Hepatocyte (in vitro differentiated cells): ENCODE results near the gene PLEKHJ1. TPM values are rescaled to one million over a fixed set of nuclear protein-coding genes. Genes with fewer than 3 reads are reported as not detected.

Source experiments
- DNase-seq: peaks from one replicate; pipeline ENCODE4 v3.0.0-alpha.2; 2016; ENCODE audit warnings: low spot score
- H2AFZ ChIP-seq: fragments of 200-600 bp; sonication (generic); 2 replicates; pipeline ENCODE4 v1.6.0; 2016; ENCODE audit warnings: antibody characterized with exemption, mild to moderate bottlenecking
- H3K27ac ChIP-seq: fragments of 200-600 bp; sonication (generic); 2 replicates; pipeline ENCODE4 v1.5.1; 2016; ENCODE audit warnings: mild to moderate bottlenecking
- H3K27me3 ChIP-seq: fragments of 200-600 bp; sonication (generic); 2 replicates; pipeline ENCODE4 v1.6.1; 2016
- H3K36me3 ChIP-seq: fragments of 200-600 bp; sonication (generic); replicated peaks from 2 replicates; pipeline ENCODE4 v1.5.1; 2016; ENCODE audit warnings: low read depth; ENCODE audit not compliant: insufficient read depth
- H3K4me1 ChIP-seq: fragments of 200-600 bp; sonication (generic); 2 replicates; pipeline ENCODE4 v1.5.1; 2016; ENCODE audit warnings: mild to moderate bottlenecking, moderate library complexity; ENCODE audit not compliant: insufficient read depth
- H3K4me2 ChIP-seq: fragments of 200-600 bp; sonication (generic); 2 replicates; pipeline ENCODE4 v1.6.0; 2016
- H3K4me3 ChIP-seq: fragments of 200-600 bp; sonication (generic); 2 replicates; pipeline ENCODE4 v1.5.1; 2016; ENCODE audit warnings: mild to moderate bottlenecking
- H3K79me2 ChIP-seq: fragments of 200-600 bp; sonication (generic); 2 replicates; pipeline ENCODE4 v1.6.0; 2017; ENCODE audit warnings: mild to moderate bottlenecking
- H3K9me2 ChIP-seq: fragments of 200-600 bp; sonication (generic); replicated peaks from 2 replicates; pipeline ENCODE4 v1.6.0; 2017; ENCODE audit warnings: mild to moderate bottlenecking; ENCODE audit not compliant: insufficient read depth
- H3K9me3 ChIP-seq: fragments of 200-600 bp; sonication (generic); 2 replicates; pipeline ENCODE4 v1.5.1; 2016; ENCODE audit warnings: low read depth, mild to moderate bottlenecking
- H4K20me1 ChIP-seq: fragments of 200-600 bp; sonication (generic); 2 replicates; pipeline ENCODE4 v1.6.0; 2016; ENCODE audit warnings: mild to moderate bottlenecking; ENCODE audit not compliant: insufficient read depth, poor library complexity, severe bottlenecking
- EZH2 ChIP-seq: fragments of 200-600 bp; sonication (generic); IDR thresholded peaks from 2 replicates; pipeline ENCODE4 v1.6.1; 2016; ENCODE audit warnings: antibody characterized with exemption, mild to moderate bottlenecking, borderline replicate concordance
- EZH2phosphoT487 ChIP-seq: fragments of 200-600 bp; sonication (generic); IDR thresholded peaks from one replicate; pipeline ENCODE4 v1.6.1; 2018; ENCODE audit warnings: antibody characterized with exemption, mild to moderate bottlenecking, low read depth, moderate library complexity; ENCODE audit not compliant: unreplicated experiment, severe bottlenecking
- WGBS: methylation state at CpG from one replicate; pipeline ENCODE4 v1.1.6; 2016; ENCODE audit warnings: low lambda C conversion rate; ENCODE audit errors: missing lambda C conversion rate; 5-methylcytosine and 5-hydroxymethylcytosine counted together
- polyA plus RNA-seq: library from polyadenylated mRNA; unstranded; fragments of >200 nt; fragmentation: Nextera tagmentation; extraction: Ambion mirVana; gene quantifications from 2 replicates; pipeline ENCODE4 v1.2.1, GENCODE V29; 2016
- total RNA-seq: library from RNA; depleted of rRNA; stranded (reverse); fragments of >200 nt; gene quantifications from 2 replicates; pipeline ENCODE4 v1.2.3, GENCODE V29; 2014
- TF ChIP-seq, protein P1 (sequence below): fragments of 200-600 bp; sonication (generic); IDR thresholded peaks from 2 replicates; pipeline ENCODE4 v1.5.1; 2016; ENCODE audit warnings: antibody characterized with exemption, mild to moderate bottlenecking; ENCODE audit not compliant: poor library complexity

Gene PLEKHJ1
- total and polyA plus RNA-seq, 2 experiments from 2014 or later = 165 to 190 TPM

DNA sequence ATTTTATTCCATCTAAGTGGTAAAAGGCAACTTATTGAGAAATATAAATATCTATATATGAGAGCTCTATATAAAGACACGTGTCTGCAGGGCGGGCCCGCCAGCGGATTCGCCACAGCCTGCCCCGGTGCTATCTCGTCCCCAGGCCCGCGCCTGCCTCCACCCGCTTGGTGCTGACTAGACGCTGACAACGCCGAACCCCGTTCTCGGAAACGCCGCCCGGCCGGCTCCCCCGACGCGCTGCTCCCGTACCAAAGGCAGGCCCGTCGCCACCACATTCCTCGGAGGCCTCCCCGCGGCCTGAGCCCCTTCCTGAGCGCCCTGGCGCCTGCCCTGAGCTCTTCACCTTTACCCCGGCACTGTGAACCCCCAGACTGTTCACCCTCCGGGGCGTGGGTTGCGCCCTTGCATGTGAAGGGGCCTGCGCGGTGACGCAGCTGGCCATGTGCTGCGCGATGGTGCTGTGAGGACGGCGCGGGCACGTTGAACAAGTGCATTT, 6.0 kb downstream of the PLEKHJ1 start:
- Histone ChIP-seq H2AFZ (no peak overlapping the region), H3K79me2 (peaks cover 32% of the 10 kb centered on the region), H3K27me3 (no peaks in the 10 kb centered on the region), H4K20me1 (no peaks in the 10 kb centered on the region), H3K4me3 (no peak overlapping the region), H3K9me2 (no peaks in the 10 kb centered on the region), H3K4me1 (peaks cover 9% of the 10 kb centered on the region), H3K4me2 (no peak overlapping the region), H3K36me3 (no peaks in the 10 kb centered on the region), H3K9me3 (no peaks in the 10 kb centered on the region), H3K27ac (no peak overlapping the region)
- WGBS = 98% methylated on average over 37 of the region's 43 CpGs
- no peak for TF ChIP-seq EZH2phosphoT487
- TF ChIP-seq, protein P1, sequence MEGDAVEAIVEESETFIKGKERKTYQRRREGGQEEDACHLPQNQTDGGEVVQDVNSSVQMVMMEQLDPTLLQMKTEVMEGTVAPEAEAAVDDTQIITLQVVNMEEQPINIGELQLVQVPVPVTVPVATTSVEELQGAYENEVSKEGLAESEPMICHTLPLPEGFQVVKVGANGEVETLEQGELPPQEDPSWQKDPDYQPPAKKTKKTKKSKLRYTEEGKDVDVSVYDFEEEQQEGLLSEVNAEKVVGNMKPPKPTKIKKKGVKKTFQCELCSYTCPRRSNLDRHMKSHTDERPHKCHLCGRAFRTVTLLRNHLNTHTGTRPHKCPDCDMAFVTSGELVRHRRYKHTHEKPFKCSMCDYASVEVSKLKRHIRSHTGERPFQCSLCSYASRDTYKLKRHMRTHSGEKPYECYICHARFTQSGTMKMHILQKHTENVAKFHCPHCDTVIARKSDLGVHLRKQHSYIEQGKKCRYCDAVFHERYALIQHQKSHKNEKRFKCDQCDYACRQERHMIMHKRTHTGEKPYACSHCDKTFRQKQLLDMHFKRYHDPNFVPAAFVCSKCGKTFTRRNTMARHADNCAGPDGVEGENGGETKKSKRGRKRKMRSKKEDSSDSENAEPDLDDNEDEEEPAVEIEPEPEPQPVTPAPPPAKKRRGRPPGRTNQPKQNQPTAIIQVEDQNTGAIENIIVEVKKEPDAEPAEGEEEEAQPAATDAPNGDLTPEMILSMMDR = no peak
- no peak for TF ChIP-seq EZH2
- DNase-seq = no peak

DNA sequence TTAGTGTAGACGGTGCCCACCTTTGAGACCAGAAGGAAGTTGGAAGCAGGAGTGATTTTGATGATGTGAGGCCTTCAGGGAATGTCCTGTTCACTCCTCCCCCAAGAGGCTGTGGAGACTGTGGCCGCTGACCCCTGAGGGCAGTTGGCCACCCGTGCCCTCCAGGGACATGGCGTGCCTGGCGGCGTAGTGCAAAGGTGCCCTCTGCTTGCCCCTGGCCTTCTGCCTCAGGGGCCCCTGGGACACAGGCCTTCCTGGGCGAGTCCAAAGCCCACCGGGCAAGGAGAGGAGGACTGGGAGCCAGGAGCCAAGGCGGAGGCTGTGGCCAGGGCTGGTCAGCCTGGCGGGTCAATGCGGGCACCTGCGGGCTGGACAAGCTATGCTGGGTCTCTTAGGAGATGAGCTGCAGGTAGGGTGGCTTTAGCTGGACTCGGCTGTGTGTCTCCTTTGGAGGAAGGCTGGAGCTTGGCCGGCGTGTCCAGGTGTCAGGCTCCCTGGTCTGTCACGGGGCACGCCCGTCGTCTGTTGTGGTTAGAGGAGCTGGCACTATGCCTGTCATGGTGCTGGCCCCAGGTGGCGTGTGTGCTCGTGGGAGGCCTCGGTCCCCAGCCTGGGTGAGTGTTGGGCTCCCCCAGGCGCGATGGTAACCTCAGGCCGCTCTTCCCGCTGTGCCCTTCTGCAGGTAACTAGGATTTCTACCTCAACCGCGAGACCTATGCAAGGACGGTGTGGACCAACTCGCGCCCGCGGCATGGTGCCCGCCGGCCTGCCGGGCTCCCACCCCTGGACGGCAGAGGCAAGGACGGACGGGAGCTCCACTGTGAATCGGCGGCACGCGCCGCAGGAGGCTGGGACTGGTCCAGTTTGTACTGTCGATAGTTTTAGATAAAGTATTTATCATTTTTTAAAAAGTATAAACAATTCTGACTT, 6.8 kb downstream of the PLEKHJ1 start:
- Histone ChIP-seq H3K36me3 (no peaks in the 10 kb centered on the region), H3K27ac (no peak overlapping the region), H3K27me3 (no peaks in the 10 kb centered on the region), H3K4me1 (peaks cover 2% of the 10 kb centered on the region), H3K9me3 (no peaks in the 10 kb centered on the region), H3K9me2 (no peaks in the 10 kb centered on the region), H4K20me1 (no peaks in the 10 kb centered on the region), H3K79me2 (peaks cover 25% of the 10 kb centered on the region), H3K4me2 (no peak overlapping the region), H3K4me3 (no peak overlapping the region), H2AFZ (no peak overlapping the region)
- no peak for DNase-seq
- TF ChIP-seq EZH2 = no peak
- no peak for TF ChIP-seq EZH2phosphoT487
- TF ChIP-seq, protein P1 = no peak
- 96% methylated on average over 45 of the region's 45 CpGs for WGBS

DNA sequence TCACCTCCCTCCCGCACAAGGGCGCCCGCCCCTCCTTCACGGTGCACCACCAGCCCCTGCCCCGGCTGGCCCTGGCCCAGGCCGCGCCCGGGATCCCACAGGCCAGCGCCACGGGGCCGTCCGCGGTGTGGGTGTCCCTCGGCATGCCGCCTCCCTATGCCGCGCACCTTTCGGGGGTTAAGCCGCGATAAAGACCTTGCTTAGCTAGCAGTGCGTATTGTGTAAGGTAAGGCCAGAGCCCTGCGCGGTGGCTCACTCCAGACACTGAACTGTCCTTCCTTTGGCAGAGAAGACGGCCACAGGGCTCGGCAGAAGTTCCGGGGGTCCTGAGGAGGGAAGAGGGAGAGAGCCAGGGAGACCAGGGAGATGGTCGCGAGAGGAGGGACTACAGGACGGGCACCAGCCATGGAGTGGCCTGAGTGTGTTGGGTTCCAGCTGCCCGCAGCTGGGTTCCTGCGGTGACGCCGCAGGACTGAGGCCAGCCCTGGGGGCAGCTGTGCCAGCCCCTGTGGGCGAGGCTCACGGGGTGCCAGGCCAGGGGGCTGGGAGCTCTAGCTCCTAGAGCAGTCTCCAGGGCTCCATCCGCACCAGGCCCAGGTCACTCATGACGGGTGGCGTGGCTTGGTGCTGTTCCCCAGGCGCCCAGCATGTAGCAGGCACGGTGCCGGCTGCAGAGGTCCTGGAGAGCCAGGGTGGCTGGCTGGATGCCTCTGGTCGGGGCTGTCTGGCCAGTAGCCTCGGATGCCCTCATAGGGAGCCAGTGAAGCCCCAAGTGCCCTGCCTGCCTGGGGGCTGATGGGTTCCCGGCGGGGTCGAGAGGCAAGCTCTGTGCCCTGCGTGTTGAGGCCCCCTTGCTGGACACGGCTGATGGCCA, 7.7 kb downstream of the PLEKHJ1 start:
- Histone ChIP-seq H3K27ac (no peak overlapping the region), H4K20me1 (no peaks in the 10 kb centered on the region), H2AFZ (no peak overlapping the region), H3K4me1 (no peaks in the 10 kb centered on the region), H3K9me3 (no peaks in the 10 kb centered on the region), H3K4me2 (no peak overlapping the region), H3K27me3 (no peaks in the 10 kb centered on the region), H3K4me3 (no peak overlapping the region), H3K79me2 (peaks cover 15% of the 10 kb centered on the region), H3K9me2 (no peaks in the 10 kb centered on the region), H3K36me3 (no peaks in the 10 kb centered on the region)
- no peak for DNase-seq
- TF ChIP-seq EZH2 (no peak), EZH2phosphoT487 (no peak)
- TF ChIP-seq, protein P1 = no peak
- WGBS = 97% methylated on average over 47 of the region's 48 CpGs
